Measurements from ENCODE around the gene PHACTR1. TPM values are rescaled to one million over a fixed set of nuclear protein-coding genes. Genes with fewer than 3 reads are reported as not detected.

PHACTR1 gene
- total and polyA plus RNA-seq, 4 donors, result 0.31 to 1.5 (median 0.79) TPM

GRCh38 chr6:12842114-12842513, 125.5 kb downstream of the PHACTR1 start:
- no peak for DNase-seq (ENCODE audit: low spot score)
- TF ChIP-seq REST (IDR thresholded peaks at IDR 0.05), result no peak
- TF ChIP-seq ATF3 (IDR thresholded peaks at IDR 0.05), result no peak
- no peak for TF ChIP-seq FOXA1 (IDR thresholded peaks at IDR 0.05)
- no peak for TF ChIP-seq EGR1 (IDR thresholded peaks at IDR 0.05; ENCODE audit: low read depth in 2 of 2)
- no peak for TF ChIP-seq TAF1 (conservative IDR thresholded peaks at IDR 0.05)
- no peak for TF ChIP-seq NR2F2 (IDR thresholded peaks at IDR 0.05)
- TF ChIP-seq CTCF (IDR thresholded peaks at IDR 0.05; ENCODE audit: low read depth, low read length, missing input control), result no peak
- TF ChIP-seq YY1 (IDR thresholded peaks at IDR 0.05), result no peak
- TF ChIP-seq GABPA (IDR thresholded peaks at IDR 0.05 in 1 of 2, conservative IDR thresholded peaks at IDR 0.05 in 1 of 2), result no peak
- TF ChIP-seq HNF4G (IDR thresholded peaks at IDR 0.05), result no peak
- TF ChIP-seq RAD21 (IDR thresholded peaks at IDR 0.05), result no peak
- H3K9ac ChIP-seq (ENCODE audit: low read depth in 1 of 2, low read length in 2 of 2), result no peak overlapping the region
- H3K27ac ChIP-seq (ENCODE audit: low read depth in 1 of 2, low read length in 2 of 2), result no peak overlapping the region
- no peaks in the 10 kb centered on the region for H3K36me3 ChIP-seq (ENCODE audit: control insufficient read depth in 4 of 4, insufficient read depth in 3 of 4, low read depth in 1 of 4, low read length in 3 of 4)
- H3K9me3 ChIP-seq (ENCODE audit: control insufficient read depth in 4 of 4, low read length in 3 of 4), result peaks cover 2 to 10% (median 6%) of the 10 kb centered on the region in 4 donors
- H3K27me3 ChIP-seq (ENCODE audit: control insufficient read depth in 4 of 4, insufficient read depth in 4 of 4, low read length in 3 of 4), result peaks cover 0 to 3% (median 0%) of the 10 kb centered on the region in 4 donors
- no peaks in the 10 kb centered on the region for H3K4me1 ChIP-seq (ENCODE audit: control insufficient read depth in 4 of 4, insufficient read depth in 4 of 4, low read length in 3 of 4)
- H3K4me3 ChIP-seq (ENCODE audit: low read depth in 1 of 3, low read length in 3 of 3), result no peak overlapping the region

GRCh38 chr6:12842658-12843057, 126.1 kb downstream of the PHACTR1 start:
- Histone ChIP-seq H3K36me3 (ENCODE audit: control insufficient read depth in 4 of 4, insufficient read depth in 3 of 4, low read depth in 1 of 4, low read length in 3 of 4) (no peaks in the 10 kb centered on the region), H3K9ac (ENCODE audit: low read depth in 1 of 2, low read length in 2 of 2) (no peak overlapping the region), H3K9me3 (ENCODE audit: control insufficient read depth in 4 of 4, low read length in 3 of 4) (peaks cover 2 to 6% (median 5%) of the 10 kb centered on the region in 4 donors), H3K4me1 (ENCODE audit: control insufficient read depth in 4 of 4, insufficient read depth in 4 of 4, low read length in 3 of 4) (no peaks in the 10 kb centered on the region), H3K27ac (ENCODE audit: low read depth in 1 of 2, low read length in 2 of 2) (no peak overlapping the region), H3K27me3 (ENCODE audit: control insufficient read depth in 4 of 4, insufficient read depth in 4 of 4, low read length in 3 of 4) (peaks cover 0 to 3% (median 0%) of the 10 kb centered on the region in 4 donors), H3K4me3 (ENCODE audit: low read depth in 1 of 3, low read length in 3 of 3) (no peak overlapping the region)
- 84% methylated on average over 2 of the region's 2 CpGs for WGBS
- DNase-seq (ENCODE audit: low spot score), result no peak
- TF ChIP-seq FOXA2 (IDR thresholded peaks at IDR 0.05) (no peak), HNF4G (IDR thresholded peaks at IDR 0.05) (no peak), EGR1 (IDR thresholded peaks at IDR 0.05; ENCODE audit: low read depth in 2 of 2) (no peak), ATF3 (IDR thresholded peaks at IDR 0.05) (no peak), SP1 (IDR thresholded peaks at IDR 0.05) (no peak), RXRA (IDR thresholded peaks at IDR 0.05) (no peak), NR2F2 (IDR thresholded peaks at IDR 0.05) (no peak), HNF4A (conservative IDR thresholded peaks at IDR 0.05) (no peak), YY1 (IDR thresholded peaks at IDR 0.05) (no peak), JUND (IDR thresholded peaks at IDR 0.05) (no peak), REST (IDR thresholded peaks at IDR 0.05) (no peak), ZBTB33 (IDR thresholded peaks at IDR 0.05) (no peak), TAF1 (conservative IDR thresholded peaks at IDR 0.05) (no peak), GABPA (IDR thresholded peaks at IDR 0.05 in 1 of 2, conservative IDR thresholded peaks at IDR 0.05 in 1 of 2) (no peak), FOXA1 (IDR thresholded peaks at IDR 0.05) (no peak), MAX (IDR thresholded peaks at IDR 0.05) (no peak)

All from liver (tissue), 9 donors.